A549 (cell line): ENCODE measurements around the gene DHRS7B.

Experiments used
- CEBPB ChIP-seq, 2 experiments: fragments of >200 bp in 1 of 2; sonication (Bioruptor Twin) in 1 of 2; formaldehyde crosslinking in 1 of 2; IDR thresholded peaks; 2 replicates each; pipeline ENCODE4 v1.6.1; 2012 to 2016
- CTCF ChIP-seq: fragments of >200 bp; sonication (Bioruptor Twin); formaldehyde crosslinking; IDR thresholded peaks from 3 replicates; pipeline ENCODE4 v1.5.1; 2016
- FOSL2 ChIP-seq, 2 experiments: fragments of 450-650 bp in 1 of 2; fragments of >200 bp in 1 of 2; sonication (Bioruptor Twin) in 1 of 2; formaldehyde crosslinking; IDR thresholded peaks; 2 replicates each; pipeline versions ENCODE4 v1.5.0 to v1.6.1; 2016 to 2020; ENCODE audit warnings: mild to moderate bottlenecking in 1 of 2, moderate library complexity in 1 of 2
- JUN ChIP-seq, 2 experiments: fragments of >200 bp; sonication (Bioruptor Twin); formaldehyde crosslinking; IDR thresholded peaks; 2 replicates in 1 of 2; 3 replicates in 1 of 2; pipeline ENCODE4 v1.6.1; 2016 to 2017
- MAZ ChIP-seq: fragments of 150-350 bp; IDR thresholded peaks from 2 replicates; pipeline ENCODE4 v1.6.1; 2014; ENCODE audit warnings: antibody characterized with exemption, low read depth, low read length, borderline replicate concordance
- NFE2L2 ChIP-seq: fragments of 150-350 bp; conservative IDR thresholded peaks from 2 replicates; pipeline ENCODE4 v1.6.1; 2014; ENCODE audit warnings: low read length
- POLR2A ChIP-seq: IDR thresholded peaks from 2 replicates; pipeline ENCODE4 v1.6.1; 2012; ENCODE audit warnings: mild to moderate bottlenecking, low read length
- RFX5 ChIP-seq: fragments of 450-650 bp; IDR thresholded peaks from 2 replicates; pipeline ENCODE4 v1.7.1; 2014; ENCODE audit warnings: antibody characterized with exemption, mild to moderate bottlenecking, moderate library complexity
- RNF2 ChIP-seq: fragments of 200-600 bp; sonication (generic); IDR thresholded peaks from 2 replicates; pipeline ENCODE4 v1.6.1; 2016; ENCODE audit warnings: low read depth, mild to moderate bottlenecking, antibody characterized with exemption, moderate library complexity, borderline replicate concordance
- TF ChIP-seq, protein P1 (sequence below): IDR thresholded peaks from 2 replicates; pipeline ENCODE4 v1.6.1; 2012

GRCh38 chr17:21127509-21128077, 829 bp downstream of the DHRS7B start:
- TF ChIP-seq CTCF: no peak
- TF ChIP-seq CEBPB (IDR thresholded peaks at IDR 0.05): no peak
- TF ChIP-seq FOSL2 (IDR thresholded peaks at IDR 0.05): no peak
- no peak for TF ChIP-seq FOSL2 (CRISPR knock-in tag; IDR thresholded peaks at IDR 0.05)
- TF ChIP-seq POLR2A: no peak
- TF ChIP-seq NFE2L2: no peak
- TF ChIP-seq RNF2: no peak
- TF ChIP-seq JUN (IDR thresholded peaks at IDR 0.05): no peak
- TF ChIP-seq, protein P1, sequence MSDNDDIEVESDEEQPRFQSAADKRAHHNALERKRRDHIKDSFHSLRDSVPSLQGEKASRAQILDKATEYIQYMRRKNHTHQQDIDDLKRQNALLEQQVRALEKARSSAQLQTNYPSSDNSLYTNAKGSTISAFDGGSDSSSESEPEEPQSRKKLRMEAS: no peak
- TF ChIP-seq MAZ: no peak
- no peak for TF ChIP-seq RFX5
